GM13976 (cell line): ENCODE measurements around the gene ITIH3.

ENCODE experiments used
- DNase-seq: peaks from one replicate; pipeline ENCODE4 v3.0.0; 2012; ENCODE audit warnings: low spot score
- in situ Hi-C: fragments of 300-500 bp; cut with MboI; formaldehyde crosslinking; loops from one replicate; pipeline ENCODE4 v1.12.0; 2022; ENCODE audit warnings: low sequenced_read_pairs, mixed read lengths, inconsistent platforms; ENCODE audit not compliant: unreplicated experiment
- TF ChIP-seq, protein P1 (sequence below): IDR thresholded peaks from 2 replicates; pipeline ENCODE4 v1.5.1; 2012; ENCODE audit warnings: borderline replicate concordance, mild to moderate bottlenecking; ENCODE audit not compliant: insufficient read depth; ENCODE audit errors: extremely low read depth, missing control alignments, control extremely low read depth

The ITIH3 gene

DNA sequence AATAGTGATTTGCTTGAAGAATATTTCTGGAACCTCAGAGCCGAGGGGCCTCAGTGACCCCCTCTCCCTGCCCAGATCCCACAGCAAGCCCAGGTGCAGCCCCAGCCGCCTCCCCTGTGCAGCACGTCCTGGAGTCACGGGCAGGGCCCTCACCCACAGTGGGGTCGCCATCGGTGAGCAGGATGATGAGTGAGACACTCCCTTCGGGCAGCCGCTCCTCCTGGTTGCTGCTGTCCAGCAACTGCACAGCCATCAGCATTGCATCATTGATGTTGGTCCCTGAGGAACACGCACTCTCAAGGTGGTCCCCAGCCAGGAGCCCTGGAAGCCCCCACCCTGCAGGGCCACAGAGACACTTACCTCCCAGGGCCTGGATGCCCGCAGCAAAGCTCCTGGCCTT lies 29.4 kb downstream of the ITIH3 start:
- TF ChIP-seq, protein P1, sequence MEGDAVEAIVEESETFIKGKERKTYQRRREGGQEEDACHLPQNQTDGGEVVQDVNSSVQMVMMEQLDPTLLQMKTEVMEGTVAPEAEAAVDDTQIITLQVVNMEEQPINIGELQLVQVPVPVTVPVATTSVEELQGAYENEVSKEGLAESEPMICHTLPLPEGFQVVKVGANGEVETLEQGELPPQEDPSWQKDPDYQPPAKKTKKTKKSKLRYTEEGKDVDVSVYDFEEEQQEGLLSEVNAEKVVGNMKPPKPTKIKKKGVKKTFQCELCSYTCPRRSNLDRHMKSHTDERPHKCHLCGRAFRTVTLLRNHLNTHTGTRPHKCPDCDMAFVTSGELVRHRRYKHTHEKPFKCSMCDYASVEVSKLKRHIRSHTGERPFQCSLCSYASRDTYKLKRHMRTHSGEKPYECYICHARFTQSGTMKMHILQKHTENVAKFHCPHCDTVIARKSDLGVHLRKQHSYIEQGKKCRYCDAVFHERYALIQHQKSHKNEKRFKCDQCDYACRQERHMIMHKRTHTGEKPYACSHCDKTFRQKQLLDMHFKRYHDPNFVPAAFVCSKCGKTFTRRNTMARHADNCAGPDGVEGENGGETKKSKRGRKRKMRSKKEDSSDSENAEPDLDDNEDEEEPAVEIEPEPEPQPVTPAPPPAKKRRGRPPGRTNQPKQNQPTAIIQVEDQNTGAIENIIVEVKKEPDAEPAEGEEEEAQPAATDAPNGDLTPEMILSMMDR = no peak
- in situ Hi-C loops = no loop called here
- DNase-seq = no peak

DNA sequence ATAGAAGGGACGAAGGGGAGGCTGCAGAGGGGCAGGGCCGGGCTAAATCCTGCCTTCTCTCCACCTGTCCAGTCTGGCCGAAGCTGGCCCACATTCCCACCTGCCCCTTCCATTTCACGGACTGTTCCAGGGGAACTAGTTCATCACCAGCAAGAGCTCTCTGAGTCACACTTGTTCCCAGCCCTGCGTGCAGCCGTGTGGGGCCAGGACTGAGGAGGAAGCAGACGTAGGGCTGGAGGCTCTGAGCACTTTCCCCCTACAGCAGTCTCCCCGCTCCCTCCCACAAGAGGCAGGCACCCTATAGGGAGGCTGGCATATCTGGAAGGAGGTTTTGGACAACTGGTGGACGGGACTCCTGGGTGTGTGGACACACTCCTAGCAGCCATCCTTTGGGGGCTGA lies 32.8 kb downstream of the ITIH3 start:
- TF ChIP-seq, protein P1 = no peak
- DNase-seq = no peak
- in situ Hi-C loops = no loop called here

DNA sequence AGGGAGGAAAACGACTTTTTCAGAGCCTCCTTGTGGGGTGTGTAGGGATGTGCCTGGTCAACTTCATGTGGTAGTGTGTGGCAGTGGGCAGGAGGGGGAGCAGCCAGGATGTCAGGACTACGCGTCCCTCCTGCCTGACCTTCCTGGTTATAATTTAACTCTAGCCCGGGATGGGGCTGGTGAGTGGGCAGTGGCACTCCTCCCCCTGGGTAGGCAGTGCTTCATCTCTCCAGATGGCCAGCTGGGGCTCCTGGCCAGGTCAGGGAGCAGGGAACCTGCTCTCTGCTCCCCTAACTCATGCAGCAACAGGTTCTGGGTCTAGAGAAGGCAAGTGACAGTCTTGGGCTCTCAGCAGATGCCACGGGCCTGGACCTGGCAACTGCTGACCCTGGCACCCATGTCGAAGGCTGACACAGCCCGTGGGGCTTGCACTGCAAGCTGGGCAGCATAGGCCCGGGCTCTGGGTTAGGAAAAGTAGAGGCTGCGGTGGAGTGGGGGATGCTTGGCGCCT lies 33.3 kb downstream of the ITIH3 start:
- in situ Hi-C loops = no loop called here
- DNase-seq = no peak
- TF ChIP-seq, protein P1 = no peak

DNA sequence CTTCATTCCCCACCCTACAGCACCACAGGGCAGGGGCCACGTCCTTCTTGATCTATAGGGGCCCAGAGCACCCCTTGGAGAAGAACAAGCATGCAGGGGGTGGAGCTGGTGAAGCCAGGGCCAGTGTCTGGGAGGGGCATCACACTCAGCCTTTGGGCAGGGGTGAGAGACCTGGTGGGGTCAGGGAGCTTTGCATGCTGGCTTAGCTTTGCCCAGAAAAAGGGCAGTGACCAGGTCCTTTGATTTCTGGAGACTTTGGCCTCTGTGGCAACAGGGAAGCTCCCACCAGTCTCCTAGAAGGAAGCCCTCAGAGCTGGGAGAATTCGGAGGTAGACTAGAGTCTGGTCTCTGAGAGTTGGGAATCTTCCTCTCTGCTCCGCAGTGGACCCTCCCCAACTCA lies 34.9 kb downstream of the ITIH3 start:
- in situ Hi-C loops = no loop called here
- DNase-seq = no peak

DNA sequence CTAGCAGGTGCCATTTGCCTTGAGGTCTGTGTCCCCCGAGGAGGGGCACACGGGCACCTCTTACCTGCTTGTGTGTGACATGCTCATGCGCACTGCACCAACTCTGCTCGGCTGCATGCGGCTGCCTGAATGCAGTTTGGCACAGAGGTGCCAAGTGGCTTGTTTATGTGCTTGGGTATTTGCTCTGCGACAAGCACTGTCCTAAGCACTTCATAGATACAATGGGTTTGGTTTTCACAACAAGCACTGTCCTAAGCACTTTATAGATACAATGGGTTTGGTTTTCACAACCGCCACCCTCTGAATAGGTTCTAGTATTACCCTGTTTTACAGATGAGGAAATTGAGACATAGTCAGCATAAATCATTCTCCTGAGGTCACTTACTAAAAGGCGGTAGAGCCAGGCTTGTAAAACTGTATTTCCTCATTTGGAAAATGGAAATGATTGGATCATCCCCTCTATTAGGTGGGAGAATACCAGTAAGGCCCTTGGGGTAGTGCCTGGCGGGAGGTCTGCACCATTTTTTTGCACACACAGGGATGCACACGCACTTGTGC lies 35.4 kb downstream of the ITIH3 start:
- DNase-seq = no peak
- TF ChIP-seq, protein P1 = no peak
- in situ Hi-C loops = no loop called here

More for the DNA sequence above, 34.9 kb downstream of the ITIH3 start:
- TF ChIP-seq, protein P1 = no peak

DNA sequence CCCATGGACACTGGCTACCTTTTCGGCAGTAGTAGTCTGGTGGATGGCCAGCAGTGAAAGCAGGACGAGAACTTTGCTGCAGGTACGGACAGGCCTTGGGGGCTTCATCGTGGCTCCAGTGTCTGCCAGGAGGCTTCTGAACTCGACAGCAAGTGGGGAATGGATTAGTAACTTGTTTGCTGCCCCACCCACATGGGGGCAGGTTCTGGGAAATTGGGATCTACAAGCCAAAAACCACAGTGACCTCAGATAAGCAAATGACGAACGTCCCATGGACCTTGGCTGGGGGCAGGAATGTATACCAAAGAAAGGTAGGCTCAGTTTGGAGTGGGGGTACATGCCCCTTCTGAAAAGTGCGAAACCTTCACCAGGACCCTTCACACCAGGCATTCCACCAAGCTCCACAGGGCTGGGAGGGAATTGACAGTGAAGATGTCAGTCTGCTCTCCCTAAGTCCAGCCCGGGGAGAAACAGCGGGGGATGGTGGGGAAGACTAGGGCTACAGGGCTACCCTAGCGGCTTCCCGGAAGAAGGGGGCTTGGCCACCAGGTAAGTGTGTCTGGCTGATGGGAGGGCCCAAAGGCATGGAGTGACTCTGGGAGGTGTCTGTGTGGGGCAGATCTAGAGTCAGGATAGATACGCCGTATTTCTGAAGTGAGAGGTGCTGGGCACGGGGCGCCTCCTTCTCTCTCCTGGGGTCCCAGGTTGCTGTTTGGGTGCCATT lies 36.1 kb downstream of the ITIH3 start, which contains the start of gene ITIH4:
ITIH4 (minus strand) TSS at position 138 of the 724 bp plus-strand sequence; CDS start at position 108, 30 bp downstream.
- no peak for DNase-seq
- TF ChIP-seq, protein P1 = no peak
- in situ Hi-C loops = no loop called here
